ENCODE results near the gene MSL3B.

The MSL3B gene

GRCh38 chr2:233831861-233832260 is 36.3 kb downstream of the MSL3B start:
- no peak for DNase-seq

- DNase-seq, result no peak
Measured at GRCh38 chr2:233831011-233831721, 37.0 kb downstream of the MSL3B start.

GRCh38 chr2:233830111-233830802 is 37.9 kb downstream of the MSL3B start:
- no peak for DNase-seq

- DNase-seq, result no peak
Measured at GRCh38 chr2:233829193-233830110, 38.7 kb downstream of the MSL3B start.

GRCh38 chr2:233828546-233829192 is 39.5 kb downstream of the MSL3B start:
- no peak for DNase-seq

- DNase-seq, result no peak
Measured at GRCh38 chr2:233824373-233824772, 43.8 kb downstream of the MSL3B start.

- DNase-seq, result no peak
Measured at GRCh38 chr2:233823731-233824121, 44.5 kb downstream of the MSL3B start.

- no peak for DNase-seq
Measured at GRCh38 chr2:233822781-233823730, 45.1 kb downstream of the MSL3B start.

- DNase-seq, result no peak
Measured at GRCh38 chr2:233822101-233822771, 46.0 kb downstream of the MSL3B start.

- no peak for DNase-seq
Measured at GRCh38 chr2:233821709-233822100, 46.5 kb downstream of the MSL3B start.

GRCh38 chr2:233821196-233821595 is 47.0 kb downstream of the MSL3B start:
- DNase-seq, result no peak

- DNase-seq, result no peak
Measured at GRCh38 chr2:233820774-233821105, 47.4 kb downstream of the MSL3B start.

GRCh38 chr2:233819884-233820773 is 48.1 kb downstream of the MSL3B start:
- no peak for DNase-seq

- no peak for DNase-seq
Measured at GRCh38 chr2:233818639-233819621, 49.3 kb downstream of the MSL3B start.

- no peak for DNase-seq
Measured at GRCh38 chr2:233817995-233818638, 50.1 kb downstream of the MSL3B start.

- DNase-seq, result no peak
Measured at GRCh38 chr2:233817361-233817911, 50.8 kb downstream of the MSL3B start.

- no peak for DNase-seq
Measured at GRCh38 chr2:233816771-233817170, 51.4 kb downstream of the MSL3B start.

GRCh38 chr2:233816334-233816733 is 51.9 kb downstream of the MSL3B start:
- DNase-seq, result no peak

Data from stimulated activated naive CD4-positive, alpha-beta T cell treated with Interleukin-2 at 50 U/mL for 16 hours (primary cell).